ENCODE results near the gene DOHH.
A peak's percentile ranks its signal among the peaks of the same experiment; 100 is the strongest.

DOHH gene

DNA sequence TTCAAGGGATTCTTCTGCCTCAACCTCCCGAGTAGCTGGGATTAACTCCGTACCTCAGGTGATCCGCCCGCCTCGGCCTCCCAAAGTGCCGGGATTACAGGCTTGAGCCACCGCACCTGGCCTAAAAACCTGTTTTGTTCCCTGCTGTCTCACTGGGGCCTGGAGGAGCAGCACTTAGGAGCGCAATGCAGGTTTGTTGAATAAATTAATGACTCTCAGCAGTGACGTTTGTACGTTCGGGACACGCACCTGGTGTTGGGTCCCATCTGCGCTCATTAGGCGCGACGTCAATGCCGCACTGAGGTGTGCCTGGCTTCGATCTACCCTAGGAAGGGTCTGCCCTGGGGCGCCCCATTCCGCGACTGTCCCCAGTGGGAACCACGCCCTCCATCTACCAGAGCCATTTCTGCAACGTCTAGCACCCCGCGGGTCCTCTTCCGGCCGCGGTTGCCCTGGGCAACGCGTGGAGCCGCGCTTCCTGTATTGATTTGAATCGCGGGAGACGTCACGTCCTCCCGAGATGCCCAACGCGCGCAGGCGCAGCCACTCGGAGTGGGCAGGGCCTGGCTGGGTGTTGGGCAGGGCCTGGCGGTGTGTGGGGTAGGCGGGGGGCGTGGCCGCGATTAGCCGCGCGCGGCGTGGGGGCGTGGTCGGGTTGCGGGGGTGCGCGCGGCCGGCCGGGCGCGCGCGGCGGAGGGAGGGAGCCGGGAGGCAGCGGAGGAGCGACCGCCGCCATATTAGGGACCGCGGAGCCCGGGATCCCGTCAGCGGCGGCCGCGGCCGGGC, 5.3 kb upstream of the DOHH start, which contains the start of gene FZR1:
Gene FZR1, plus strand, starts transcription at position 714 of the 786 bp plus-strand sequence. CDS start 16,679 bp downstream, outside the sequence.
- peak; percentile 100 for FAIRE-seq

DNA sequence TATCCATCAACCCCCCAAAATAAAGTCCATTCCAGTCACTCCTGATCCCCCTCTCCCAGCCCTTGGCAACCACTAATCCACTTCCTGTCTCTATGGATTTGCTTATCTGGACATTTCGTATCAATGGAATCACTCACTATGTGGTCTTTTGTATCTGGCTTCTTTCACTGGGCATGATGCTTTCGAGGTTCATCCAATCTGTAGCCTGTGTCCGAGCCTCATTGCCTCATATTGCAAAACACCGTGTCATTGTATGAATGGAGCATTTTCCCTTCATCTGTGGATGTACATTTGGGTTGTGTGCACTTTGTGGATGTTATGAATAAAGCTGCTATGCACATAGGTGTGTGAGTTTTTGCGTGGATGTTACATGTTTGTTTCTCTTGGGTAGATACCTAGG, 4.3 kb upstream of the DOHH start:
- DNase-seq (ENCODE audit: insufficient read length, low spot score) (no peak), FAIRE-seq (peak; percentile 75)
- no peak for TF ChIP-seq PAX5 (IDR thresholded peaks at IDR 0.05; ENCODE audit: insufficient read depth, low read length, severe bottlenecking)
- no peak for TF ChIP-seq POLR2AphosphoS5 (IDR thresholded peaks at IDR 0.05; ENCODE audit: low read depth, low read length)
- TF ChIP-seq TAF1 (IDR thresholded peaks at IDR 0.05; ENCODE audit: low read depth, low read length) = no peak
- no peak for TF ChIP-seq POLR2A (IDR thresholded peaks at IDR 0.05; ENCODE audit: low read depth, low read length)
- no peak for TF ChIP-seq SPI1 (IDR thresholded peaks at IDR 0.05; ENCODE audit: low read depth, low read length)
- no peak for TF ChIP-seq POU2F2 (IDR thresholded peaks at IDR 0.05; ENCODE audit: low read depth, low read length)

More for the DNA sequence above, 5.3 kb upstream of the DOHH start, which contains the start of gene FZR1:
- DNase-seq (ENCODE audit: insufficient read length, low spot score) = peak; percentile 99
- TF ChIP-seq POLR2A (IDR thresholded peaks at IDR 0.05; ENCODE audit: low read depth, low read length) = peak; percentile 63
- no peak; the same call in 1 of the 2 replicates for TF ChIP-seq TAF1 (IDR thresholded peaks at IDR 0.05; ENCODE audit: low read depth, low read length)
- TF ChIP-seq PAX5 (IDR thresholded peaks at IDR 0.05; ENCODE audit: insufficient read depth, low read length, severe bottlenecking) = peak; percentile 35
- no peak for TF ChIP-seq POU2F2 (IDR thresholded peaks at IDR 0.05; ENCODE audit: low read depth, low read length)
- peak; percentile 58 for TF ChIP-seq SPI1 (IDR thresholded peaks at IDR 0.05; ENCODE audit: low read depth, low read length)
- peak; percentile 68 for TF ChIP-seq POLR2AphosphoS5 (IDR thresholded peaks at IDR 0.05; ENCODE audit: low read depth, low read length)

DNA sequence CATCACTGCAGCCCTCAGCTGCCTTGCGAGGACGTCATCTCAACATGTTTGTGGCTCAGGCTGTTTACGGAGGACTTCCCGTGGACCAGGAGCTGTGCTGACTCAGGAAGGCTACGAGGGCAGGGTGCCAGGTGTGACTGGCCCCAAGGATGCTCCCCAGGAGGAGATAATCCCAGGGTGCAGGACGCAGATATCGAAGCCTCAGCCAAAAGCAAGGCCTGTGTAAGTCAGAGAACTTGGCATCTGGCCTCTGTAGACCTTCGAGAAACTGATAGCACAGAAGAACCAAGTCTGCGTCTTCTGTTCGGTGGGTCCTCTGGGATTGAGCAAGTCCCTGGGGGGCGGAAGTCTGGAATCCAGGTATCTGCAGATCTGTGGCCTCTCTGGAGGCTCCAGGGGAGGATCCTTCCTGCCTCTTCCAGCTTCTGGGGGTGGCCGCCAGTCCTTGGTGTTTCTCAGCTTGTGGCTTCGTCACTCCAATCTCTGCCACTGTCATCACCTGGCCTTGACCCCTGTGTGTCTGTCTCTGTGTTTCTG, 2.6 kb upstream of the DOHH start:
- no peak for FAIRE-seq
- TF ChIP-seq PAX5 (IDR thresholded peaks at IDR 0.05; ENCODE audit: insufficient read depth, low read length, severe bottlenecking) (no peak), TAF1 (IDR thresholded peaks at IDR 0.05; ENCODE audit: low read depth, low read length) (no peak), SPI1 (IDR thresholded peaks at IDR 0.05; ENCODE audit: low read depth, low read length) (no peak), POLR2AphosphoS5 (IDR thresholded peaks at IDR 0.05; ENCODE audit: low read depth, low read length) (no peak), POLR2A (IDR thresholded peaks at IDR 0.05; ENCODE audit: low read depth, low read length) (no peak), POU2F2 (IDR thresholded peaks at IDR 0.05; ENCODE audit: low read depth, low read length) (no peak)
- no peak for DNase-seq (ENCODE audit: insufficient read length, low spot score)

DNA sequence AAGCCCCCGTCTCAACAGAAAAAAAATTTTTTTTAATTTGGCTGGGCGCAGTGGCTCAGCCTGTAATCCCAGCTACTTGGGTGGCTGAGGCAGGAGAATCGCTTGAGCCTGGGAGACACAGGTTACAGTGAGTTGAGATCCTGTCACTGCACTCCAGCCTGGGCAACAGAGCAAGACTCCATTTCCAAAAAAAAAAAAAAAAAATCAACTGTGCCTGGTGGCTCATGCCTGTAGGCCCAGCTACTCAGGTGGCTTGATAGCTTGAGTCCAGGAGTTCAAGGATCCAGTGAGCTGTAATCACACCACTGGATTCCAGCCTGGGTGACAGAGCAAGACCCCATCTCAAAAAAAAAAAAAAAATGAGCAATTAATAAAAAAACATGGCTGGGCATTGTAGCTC, 1.3 kb upstream of the DOHH start:
- TF ChIP-seq PAX5 (IDR thresholded peaks at IDR 0.05; ENCODE audit: insufficient read depth, low read length, severe bottlenecking) = no peak
- no peak for TF ChIP-seq SPI1 (IDR thresholded peaks at IDR 0.05; ENCODE audit: low read depth, low read length)
- TF ChIP-seq POU2F2 (IDR thresholded peaks at IDR 0.05; ENCODE audit: low read depth, low read length) = no peak
- FAIRE-seq (no peak), DNase-seq (ENCODE audit: insufficient read length, low spot score) (no peak)

DNA sequence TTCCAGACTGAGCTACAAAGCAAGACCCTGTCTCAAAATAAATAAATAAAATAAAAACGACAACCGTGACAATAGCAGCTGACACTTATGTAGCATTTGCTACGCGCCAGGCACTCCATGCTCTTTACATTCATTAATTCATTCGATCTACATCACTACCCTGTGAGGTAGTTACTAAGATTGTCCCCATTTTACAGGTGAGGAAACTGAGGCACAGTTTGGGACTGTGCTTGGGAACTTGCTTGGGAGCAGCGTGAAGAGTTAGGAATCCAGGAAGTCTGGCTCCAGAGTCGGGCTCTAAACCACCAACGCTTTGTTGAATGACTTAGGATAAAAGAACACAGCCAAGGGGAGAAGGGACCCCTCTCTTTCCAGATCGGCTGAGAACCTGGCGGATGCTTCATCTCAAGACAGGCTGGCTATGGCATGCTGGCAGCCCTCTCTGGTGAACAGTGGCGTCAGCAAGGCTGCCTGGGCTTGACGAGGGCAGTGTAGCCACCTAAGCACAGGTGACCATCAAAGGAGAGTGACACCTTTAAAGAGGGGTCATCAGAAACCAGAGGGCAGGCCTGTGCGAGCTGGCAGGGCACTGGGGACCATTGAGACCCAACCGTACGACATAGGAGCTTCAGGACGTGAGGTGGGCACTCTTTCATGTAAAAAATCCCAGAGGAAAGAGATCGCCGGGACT, 591 bp downstream of the DOHH start:
- TF ChIP-seq PAX5 (IDR thresholded peaks at IDR 0.05; ENCODE audit: insufficient read depth, low read length, severe bottlenecking) (no peak), SPI1 (IDR thresholded peaks at IDR 0.05; ENCODE audit: low read depth, low read length) (no peak), POLR2A (IDR thresholded peaks at IDR 0.05; ENCODE audit: low read depth, low read length) (no peak), POU2F2 (IDR thresholded peaks at IDR 0.05; ENCODE audit: low read depth, low read length) (no peak), TAF1 (IDR thresholded peaks at IDR 0.05; ENCODE audit: low read depth, low read length) (no peak), POLR2AphosphoS5 (IDR thresholded peaks at IDR 0.05; ENCODE audit: low read depth, low read length) (no peak)
- peak; percentile 38 for FAIRE-seq
- DNase-seq (ENCODE audit: insufficient read length, low spot score) = no peak

DNA sequence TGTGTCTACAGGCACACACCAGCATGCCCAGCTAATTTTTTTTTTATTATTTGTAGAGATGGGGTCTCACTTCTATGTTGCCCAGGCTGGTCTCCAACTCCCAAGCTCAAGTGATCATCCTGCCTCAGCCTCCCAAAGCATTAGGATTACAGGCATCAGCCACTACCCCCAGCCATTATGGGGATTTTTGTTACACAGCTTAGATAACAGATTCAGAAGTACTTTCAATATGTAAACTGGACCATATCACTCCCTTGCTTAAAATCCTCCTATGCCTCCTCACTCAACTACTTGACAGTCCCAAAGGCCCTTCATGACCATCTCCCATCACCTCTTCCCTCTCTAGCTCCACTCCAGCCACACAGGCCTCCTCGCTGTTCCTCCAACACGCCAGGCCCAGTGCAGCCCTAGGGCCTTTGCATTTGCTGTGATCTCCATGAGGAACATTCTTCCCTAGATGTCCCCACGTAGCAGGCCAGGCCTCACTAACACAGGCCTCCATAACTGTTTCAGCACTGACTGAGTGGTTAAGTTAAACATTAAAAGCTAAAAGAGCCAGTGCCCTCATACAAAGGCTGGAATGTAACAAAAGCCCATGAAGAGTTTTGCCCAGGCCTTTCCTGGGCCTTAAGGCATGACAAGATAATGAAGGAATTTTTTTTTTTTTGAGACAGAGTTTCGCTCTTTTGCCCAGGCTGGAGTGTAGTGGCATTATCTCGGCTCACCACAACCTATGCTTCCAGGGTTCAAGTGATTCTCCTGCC, 2.5 kb downstream of the DOHH start:
- FAIRE-seq (no peak), DNase-seq (ENCODE audit: insufficient read length, low spot score) (no peak)
- no peak for TF ChIP-seq TAF1 (IDR thresholded peaks at IDR 0.05; ENCODE audit: low read depth, low read length)
- no peak for TF ChIP-seq SPI1 (IDR thresholded peaks at IDR 0.05; ENCODE audit: low read depth, low read length)
- no peak for TF ChIP-seq POU2F2 (IDR thresholded peaks at IDR 0.05; ENCODE audit: low read depth, low read length)
- TF ChIP-seq POLR2A (IDR thresholded peaks at IDR 0.05; ENCODE audit: low read depth, low read length) = no peak
- no peak for TF ChIP-seq POLR2AphosphoS5 (IDR thresholded peaks at IDR 0.05; ENCODE audit: low read depth, low read length)
- TF ChIP-seq PAX5 (IDR thresholded peaks at IDR 0.05; ENCODE audit: insufficient read depth, low read length, severe bottlenecking) = no peak

DNA sequence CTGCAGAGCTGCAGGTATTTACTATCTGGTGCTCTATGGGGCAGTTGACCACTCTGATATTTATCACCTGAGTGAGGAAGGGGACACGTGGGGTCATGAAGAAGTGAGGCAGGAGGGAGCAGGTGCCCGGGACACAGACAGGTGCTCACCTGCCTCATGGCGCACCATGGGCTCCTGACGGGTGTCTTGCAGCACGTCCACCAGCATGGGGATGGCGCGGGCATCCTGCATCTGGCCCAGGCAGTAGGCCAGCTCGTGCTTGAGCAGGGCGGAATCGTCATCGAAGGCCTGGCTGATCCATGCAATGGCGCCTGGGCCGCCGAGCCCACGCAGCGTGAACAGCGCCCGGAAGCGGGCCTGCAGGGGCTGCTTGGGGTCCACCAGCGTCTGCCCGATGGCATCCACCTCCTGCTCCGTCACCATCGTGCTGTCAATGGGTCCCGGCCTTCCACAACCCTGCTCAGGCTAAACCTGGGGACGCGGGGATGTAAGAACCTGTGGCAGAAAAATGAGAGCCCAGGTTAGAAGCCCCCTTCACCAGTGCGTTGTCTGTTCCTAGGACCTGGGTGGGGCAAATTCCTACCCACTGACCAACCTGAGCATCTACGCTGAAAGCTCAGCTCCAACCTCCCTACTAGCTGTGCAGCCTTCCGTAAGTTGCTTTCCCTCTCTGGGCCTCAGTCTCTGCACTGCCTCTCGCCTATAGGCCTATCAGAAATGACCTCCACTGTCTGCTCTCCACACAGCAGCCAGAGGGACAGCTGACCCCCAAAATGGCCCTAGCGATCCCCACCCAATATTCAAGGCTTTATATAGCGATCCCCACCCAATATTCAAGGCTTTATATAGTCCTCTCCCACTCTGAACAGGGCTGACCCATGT, 3.8 kb downstream of the DOHH start:
- FAIRE-seq (no peak), DNase-seq (ENCODE audit: insufficient read length, low spot score) (no peak)
- TF ChIP-seq POLR2AphosphoS5 (IDR thresholded peaks at IDR 0.05; ENCODE audit: low read depth, low read length) (no peak), POU2F2 (IDR thresholded peaks at IDR 0.05; ENCODE audit: low read depth, low read length) (no peak), PAX5 (IDR thresholded peaks at IDR 0.05; ENCODE audit: insufficient read depth, low read length, severe bottlenecking) (no peak), SPI1 (IDR thresholded peaks at IDR 0.05; ENCODE audit: low read depth, low read length) (no peak), TAF1 (IDR thresholded peaks at IDR 0.05; ENCODE audit: low read depth, low read length) (no peak), POLR2A (IDR thresholded peaks at IDR 0.05; ENCODE audit: low read depth, low read length) (no peak)

DNA sequence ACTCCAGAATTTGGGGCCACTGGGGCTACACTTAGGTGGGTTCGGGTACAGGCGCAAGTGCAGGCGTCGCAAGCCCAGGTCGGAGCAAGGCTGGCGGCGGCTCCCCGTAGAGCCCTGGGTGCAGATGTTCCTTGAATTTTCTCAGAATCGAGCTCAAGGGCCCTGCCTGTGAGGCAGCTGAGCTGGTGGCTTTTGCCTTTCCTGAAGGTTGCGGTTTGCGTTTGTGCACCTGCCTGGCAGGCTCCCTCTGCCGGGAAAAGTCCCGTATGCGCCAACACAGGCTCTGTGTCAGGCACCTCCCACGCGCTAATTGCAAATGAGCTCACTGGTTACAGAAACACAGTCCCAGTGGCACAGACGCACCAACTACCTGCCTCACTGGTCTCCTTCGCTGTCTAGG, 5.9 kb downstream of the DOHH start:
- DNase-seq (ENCODE audit: insufficient read length, low spot score) (no peak), FAIRE-seq (peak; percentile 61)
- TF ChIP-seq TAF1 (IDR thresholded peaks at IDR 0.05; ENCODE audit: low read depth, low read length) (no peak), POLR2AphosphoS5 (IDR thresholded peaks at IDR 0.05; ENCODE audit: low read depth, low read length) (no peak), POU2F2 (IDR thresholded peaks at IDR 0.05; ENCODE audit: low read depth, low read length) (no peak), SPI1 (IDR thresholded peaks at IDR 0.05; ENCODE audit: low read depth, low read length) (no peak), POLR2A (IDR thresholded peaks at IDR 0.05; ENCODE audit: low read depth, low read length) (no peak), PAX5 (IDR thresholded peaks at IDR 0.05; ENCODE audit: insufficient read depth, low read length, severe bottlenecking) (no peak)
